NB4 (cell line): ENCODE data around the gene MORN1.

Experiments
- CTCF ChIP-seq: IDR thresholded peaks from one replicate; pipeline ENCODE4 v1.5.1; 2012; ENCODE audit warnings: low read depth, low read length
- MAX ChIP-seq: IDR thresholded peaks from 2 replicates; pipeline ENCODE4 v1.6.1; 2011; ENCODE audit warnings: low read depth, low read length
- POLR2A ChIP-seq: IDR thresholded peaks from 2 replicates; pipeline ENCODE4 v1.6.1; 2011; ENCODE audit warnings: mild to moderate bottlenecking; ENCODE audit not compliant: insufficient read length; ENCODE audit errors: extremely low read depth

DNA sequence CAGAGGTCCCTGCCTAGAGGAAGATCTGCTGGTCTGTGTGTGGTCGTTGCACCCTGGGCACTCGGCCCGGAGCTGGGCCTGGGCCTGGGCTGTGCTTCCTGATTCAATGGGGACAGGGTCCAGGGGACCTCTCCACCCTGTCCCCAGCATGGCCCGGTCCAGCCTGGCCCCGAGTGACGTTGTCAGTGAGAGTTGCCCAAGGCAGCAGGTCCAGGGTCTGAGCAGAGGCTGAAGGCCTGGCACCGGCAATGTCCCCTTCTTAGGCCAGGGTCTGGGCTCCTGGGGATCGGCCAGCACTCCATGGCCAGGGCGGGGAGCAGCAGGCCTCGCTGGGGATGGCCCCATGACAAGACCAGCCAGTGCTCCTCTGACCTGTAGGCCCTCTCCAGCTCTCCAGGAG is 36.6 kb upstream of the MORN1 start:
- TF ChIP-seq CTCF (no peak), POLR2A (no peak), MAX (no peak)
